ENCODE results near the gene SYNPR. TPM values are rescaled to one million over a fixed set of nuclear protein-coding genes. Genes with fewer than 3 reads are reported as not detected.

SYNPR gene
- polyA plus RNA-seq, 3 donors: not detected

DNA sequence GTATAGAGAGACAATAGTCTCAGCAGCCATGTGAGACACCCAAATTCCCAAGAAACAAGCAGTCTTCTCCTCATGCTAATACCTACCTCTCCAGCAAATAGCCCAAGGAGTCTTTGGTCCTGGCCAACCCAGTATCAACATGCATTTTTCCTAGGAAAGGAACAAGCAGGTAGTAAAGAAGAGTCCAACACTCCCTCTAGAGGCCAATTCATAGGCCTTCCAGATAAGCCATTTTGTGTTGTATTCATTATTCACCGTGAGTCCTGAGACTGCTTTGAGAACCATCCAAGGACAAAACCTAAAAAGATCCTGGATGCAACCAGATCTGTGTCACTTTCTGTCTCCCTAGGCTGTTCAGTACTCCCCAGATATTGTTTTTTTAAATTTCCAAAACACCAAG, 310.8 kb downstream of the SYNPR start:
- WGBS (ENCODE audit: insufficient coverage): 86% methylated on average over 1 of the region's 1 CpG
- TF ChIP-seq, protein P1, sequence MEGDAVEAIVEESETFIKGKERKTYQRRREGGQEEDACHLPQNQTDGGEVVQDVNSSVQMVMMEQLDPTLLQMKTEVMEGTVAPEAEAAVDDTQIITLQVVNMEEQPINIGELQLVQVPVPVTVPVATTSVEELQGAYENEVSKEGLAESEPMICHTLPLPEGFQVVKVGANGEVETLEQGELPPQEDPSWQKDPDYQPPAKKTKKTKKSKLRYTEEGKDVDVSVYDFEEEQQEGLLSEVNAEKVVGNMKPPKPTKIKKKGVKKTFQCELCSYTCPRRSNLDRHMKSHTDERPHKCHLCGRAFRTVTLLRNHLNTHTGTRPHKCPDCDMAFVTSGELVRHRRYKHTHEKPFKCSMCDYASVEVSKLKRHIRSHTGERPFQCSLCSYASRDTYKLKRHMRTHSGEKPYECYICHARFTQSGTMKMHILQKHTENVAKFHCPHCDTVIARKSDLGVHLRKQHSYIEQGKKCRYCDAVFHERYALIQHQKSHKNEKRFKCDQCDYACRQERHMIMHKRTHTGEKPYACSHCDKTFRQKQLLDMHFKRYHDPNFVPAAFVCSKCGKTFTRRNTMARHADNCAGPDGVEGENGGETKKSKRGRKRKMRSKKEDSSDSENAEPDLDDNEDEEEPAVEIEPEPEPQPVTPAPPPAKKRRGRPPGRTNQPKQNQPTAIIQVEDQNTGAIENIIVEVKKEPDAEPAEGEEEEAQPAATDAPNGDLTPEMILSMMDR (IDR thresholded peaks at IDR 0.05): no peak

DNA sequence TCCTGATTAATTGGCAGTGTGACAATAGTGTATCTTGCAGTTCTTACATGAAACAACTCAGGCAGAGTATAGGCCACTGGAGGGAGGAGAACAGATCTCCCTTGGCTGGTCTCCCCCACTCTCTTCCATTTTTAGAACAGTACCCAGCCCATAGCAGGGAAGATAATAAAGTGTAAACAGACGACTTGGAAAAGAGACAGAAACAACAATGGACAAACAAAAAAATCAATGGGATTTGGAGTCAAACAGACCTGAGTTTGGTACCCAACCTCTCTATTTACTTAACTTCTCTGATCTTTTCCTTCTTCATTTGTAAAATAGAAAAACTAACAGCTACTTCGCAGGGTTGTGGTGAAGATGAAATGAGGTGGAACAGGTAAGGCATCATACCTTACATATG, 315.7 kb downstream of the SYNPR start:
- Mint-ChIP-seq H3K4me1 (no peaks in the 10 kb centered on the region), H3K27ac (no peak overlapping the region), H3K36me3 (no peaks in the 10 kb centered on the region), H3K9me3 (peaks cover 2 to 5% (median 3%) of the 10 kb centered on the region in 7 donors), H3K27me3 (ENCODE audit: low read depth in 3 of 3) (peaks cover 0 to 1% (median 0%) of the 10 kb centered on the region in 3 donors), H3K4me3 (no peak overlapping the region)
- Histone ChIP-seq H3K9me3 (replicated peaks in 1 of 2; ENCODE audit: control insufficient read depth in 1 of 2, insufficient read depth in 1 of 2, low read length in 2 of 2) (peaks cover 3 to 5% of the 10 kb centered on the region in 2 donors), H3K4me3 (replicated peaks in 1 of 3; ENCODE audit: low read depth in 2 of 3, low read length in 3 of 3) (no peak overlapping the region), H3K4me2 (replicated peaks; ENCODE audit: extremely low read depth, low read length, poor library complexity, severe bottlenecking) (no peak overlapping the region), H3K4me1 (ENCODE audit: control insufficient read depth in 1 of 2, insufficient read depth in 2 of 2, low read length in 2 of 2) (no peaks in the 10 kb centered on the region), H3K36me3 (replicated peaks in 1 of 2; ENCODE audit: control insufficient read depth in 1 of 2, insufficient read depth in 2 of 2, low read length in 2 of 2) (no peaks in the 10 kb centered on the region), H3K27me3 (ENCODE audit: control insufficient read depth in 2 of 2, insufficient read depth in 2 of 2, low read length in 2 of 2) (no peaks in the 10 kb centered on the region), H3K27ac (ENCODE audit: low read depth in 1 of 2, low read length in 2 of 2) (no peak overlapping the region), H4K20me1 (ENCODE audit: insufficient read depth, low read length) (no peaks in the 10 kb centered on the region), H3K9ac (ENCODE audit: insufficient read depth, low read length, poor library complexity, severe bottlenecking) (no peak overlapping the region), H2AFZ (ENCODE audit: insufficient read depth, low read depth, low read length, poor library complexity, severe bottlenecking) (no peak overlapping the region), H3K79me2 (ENCODE audit: insufficient read depth, low read length) (no peaks in the 10 kb centered on the region)
- TF ChIP-seq, protein P1 (IDR thresholded peaks at IDR 0.05): no peak
- intact Hi-C loops (cut with micrococcal nuclease): no loop called here
- no peak for DNase-seq
- whole genome bisulfite sequencing (ENCODE audit: insufficient coverage): no CpG with 5 or more reads among the region's 2 CpGs

More for the DNA sequence above, 310.8 kb downstream of the SYNPR start:
- no peak overlapping the region for H3K4me2 ChIP-seq (replicated peaks; ENCODE audit: extremely low read depth, low read length, poor library complexity, severe bottlenecking)
- intact Hi-C loops (cut with micrococcal nuclease): no loop called here
- DNase-seq: no peak
- no peak overlapping the region for H3K9ac ChIP-seq (ENCODE audit: insufficient read depth, low read length, poor library complexity, severe bottlenecking)
- H2AFZ ChIP-seq (ENCODE audit: insufficient read depth, low read depth, low read length, poor library complexity, severe bottlenecking): no peak overlapping the region
- H3K9me3 ChIP-seq (replicated peaks in 1 of 2; ENCODE audit: control insufficient read depth in 1 of 2, insufficient read depth in 1 of 2, low read length in 2 of 2): peaks cover 0 to 6% of the 10 kb centered on the region in 2 donors
- Mint-ChIP-seq H3K27me3 (ENCODE audit: low read depth in 3 of 3) (peaks cover 0 to 2% (median 0%) of the 10 kb centered on the region in 3 donors), H3K36me3 (no peaks in the 10 kb centered on the region), H3K4me3 (no peak overlapping the region), H3K4me1 (no peaks in the 10 kb centered on the region), H3K9me3 (peaks cover 0 to 7% (median 3%) of the 10 kb centered on the region in 7 donors), H3K27ac (no peak overlapping the region)
- no peaks in the 10 kb centered on the region for H3K79me2 ChIP-seq (ENCODE audit: insufficient read depth, low read length)
- no peaks in the 10 kb centered on the region for H3K27me3 ChIP-seq (ENCODE audit: control insufficient read depth in 2 of 2, insufficient read depth in 2 of 2, low read length in 2 of 2)
- H3K36me3 ChIP-seq (replicated peaks in 1 of 2; ENCODE audit: control insufficient read depth in 1 of 2, insufficient read depth in 2 of 2, low read length in 2 of 2): no peaks in the 10 kb centered on the region
- H3K27ac ChIP-seq (ENCODE audit: low read depth in 1 of 2, low read length in 2 of 2): no peak overlapping the region
- no peaks in the 10 kb centered on the region for H4K20me1 ChIP-seq (ENCODE audit: insufficient read depth, low read length)
- H3K4me3 ChIP-seq (replicated peaks in 1 of 3; ENCODE audit: low read depth in 2 of 3, low read length in 3 of 3): no peak overlapping the region
- H3K4me1 ChIP-seq (ENCODE audit: control insufficient read depth in 1 of 2, insufficient read depth in 2 of 2, low read length in 2 of 2): no peaks in the 10 kb centered on the region
